ENCODE results near the gene COASY.
A peak's percentile ranks its signal among the peaks of the same experiment; 100 is the strongest.

DNA sequence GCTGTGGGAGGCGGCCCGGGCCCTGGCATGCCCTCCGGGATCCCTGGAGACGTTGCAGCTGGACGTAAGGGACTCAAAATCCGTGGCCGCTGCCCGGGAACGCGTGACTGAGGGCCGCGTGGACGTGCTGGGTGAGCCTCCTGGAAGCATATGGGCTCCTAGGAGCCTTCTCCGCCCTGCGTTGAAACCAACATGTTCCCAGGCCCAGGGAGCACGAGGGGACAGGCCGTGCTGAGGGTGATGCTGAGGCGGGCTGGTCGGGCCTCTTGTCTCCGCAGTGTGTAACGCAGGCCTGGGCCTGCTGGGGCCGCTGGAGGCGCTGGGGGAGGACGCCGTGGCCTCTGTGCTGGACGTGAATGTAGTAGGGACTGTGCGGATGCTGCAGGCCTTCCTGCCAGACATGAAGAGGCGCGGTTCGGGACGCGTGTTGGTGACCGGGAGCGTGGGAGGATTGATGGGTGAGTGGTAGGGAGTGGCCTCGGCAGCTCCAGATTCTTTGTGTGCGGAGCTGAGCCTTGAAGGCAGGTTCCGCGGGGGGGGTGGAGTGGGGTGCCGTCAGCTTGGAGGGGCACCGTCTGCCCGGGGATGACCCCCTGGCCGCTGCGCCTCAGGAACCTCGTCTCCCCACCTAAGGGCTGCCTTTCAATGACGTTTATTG lies 8.7 kb upstream of the COASY start:
- TF ChIP-seq NFIC (IDR thresholded peaks at IDR 0.05; ENCODE audit: borderline replicate concordance): no peak
- TF ChIP-seq, protein P1, sequence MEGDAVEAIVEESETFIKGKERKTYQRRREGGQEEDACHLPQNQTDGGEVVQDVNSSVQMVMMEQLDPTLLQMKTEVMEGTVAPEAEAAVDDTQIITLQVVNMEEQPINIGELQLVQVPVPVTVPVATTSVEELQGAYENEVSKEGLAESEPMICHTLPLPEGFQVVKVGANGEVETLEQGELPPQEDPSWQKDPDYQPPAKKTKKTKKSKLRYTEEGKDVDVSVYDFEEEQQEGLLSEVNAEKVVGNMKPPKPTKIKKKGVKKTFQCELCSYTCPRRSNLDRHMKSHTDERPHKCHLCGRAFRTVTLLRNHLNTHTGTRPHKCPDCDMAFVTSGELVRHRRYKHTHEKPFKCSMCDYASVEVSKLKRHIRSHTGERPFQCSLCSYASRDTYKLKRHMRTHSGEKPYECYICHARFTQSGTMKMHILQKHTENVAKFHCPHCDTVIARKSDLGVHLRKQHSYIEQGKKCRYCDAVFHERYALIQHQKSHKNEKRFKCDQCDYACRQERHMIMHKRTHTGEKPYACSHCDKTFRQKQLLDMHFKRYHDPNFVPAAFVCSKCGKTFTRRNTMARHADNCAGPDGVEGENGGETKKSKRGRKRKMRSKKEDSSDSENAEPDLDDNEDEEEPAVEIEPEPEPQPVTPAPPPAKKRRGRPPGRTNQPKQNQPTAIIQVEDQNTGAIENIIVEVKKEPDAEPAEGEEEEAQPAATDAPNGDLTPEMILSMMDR (IDR thresholded peaks at IDR 0.05): peak; percentile 25
